Measurements from ENCODE around the gene HAUS7.
"Not testable (repeated sequence)": the region's sequence is repeated elsewhere in the genome, so short reads cannot be mapped to it uniquely, and the experiment has no call there.

Gene HAUS7

DNA sequence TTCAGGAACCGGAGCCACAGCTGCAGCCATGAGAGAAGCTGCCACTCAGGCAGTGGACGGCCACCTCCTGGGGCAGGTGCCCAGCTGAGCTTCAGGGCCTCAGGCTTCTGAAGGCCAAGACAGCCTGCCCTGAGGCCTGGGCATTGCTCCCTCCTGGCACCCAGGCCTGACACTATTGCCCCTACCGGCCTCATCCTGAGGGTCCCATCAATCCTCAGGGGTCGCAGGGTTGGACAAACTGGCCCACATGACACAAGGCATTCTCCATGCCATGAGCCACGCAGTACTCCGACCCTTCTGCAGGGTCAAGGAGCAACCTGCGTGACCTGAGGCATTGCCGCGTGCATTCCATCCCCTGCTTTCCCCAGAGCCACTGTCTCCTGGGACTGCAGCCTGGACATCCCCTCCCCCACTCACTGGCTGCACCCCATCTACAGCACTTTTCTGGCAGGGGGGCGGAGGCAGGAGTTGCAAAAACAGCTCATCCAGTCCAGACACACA lies 62.1 kb downstream of the HAUS7 start:
- Histone ChIP-seq H3K27ac (no peak overlapping the region), H3K9ac (ENCODE audit: insufficient read length) (no peak overlapping the region), H3K9me3 (ENCODE audit: low read depth, low read length) (no peaks in the 10 kb centered on the region), H3K36me3 (ENCODE audit: insufficient read depth, low read length) (no peaks in the 10 kb centered on the region), H3K4me3 (no peak overlapping the region)
- DNase-seq (ENCODE audit: low read depth, low spot score), result no peak
- no peak for TF ChIP-seq EZH2 (IDR thresholded peaks at IDR 0.05)
- no peak for TF ChIP-seq FOXP2 (optimal IDR thresholded peaks at IDR 0.05; ENCODE audit: control extremely low read depth, extremely low read length, insufficient read depth)
- TF ChIP-seq POLR2AphosphoS5 (IDR thresholded peaks at IDR 0.05; ENCODE audit: borderline replicate concordance, low read depth, low read length), result no peak

DNA sequence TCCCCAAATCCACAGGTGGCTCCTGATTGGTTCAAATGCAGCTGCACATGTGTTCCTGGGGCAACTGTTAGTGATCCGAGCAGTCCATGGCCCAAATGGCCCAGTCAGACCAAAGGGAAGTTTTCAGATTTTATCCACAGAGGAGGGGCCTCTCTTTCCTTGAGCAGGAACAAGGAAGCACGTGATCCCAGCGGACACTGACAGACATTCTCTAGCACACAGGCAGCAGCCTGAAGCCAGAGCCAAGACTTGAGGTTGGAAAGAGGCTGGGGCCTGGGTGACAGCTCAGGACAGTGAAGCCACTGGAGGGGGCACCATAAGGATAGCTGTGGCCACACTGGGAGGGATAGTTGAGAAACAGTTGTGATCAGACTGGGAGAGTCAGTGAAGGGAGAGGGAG lies 62.6 kb downstream of the HAUS7 start:
- no peak for DNase-seq (ENCODE audit: low read depth, low spot score)
- Histone ChIP-seq H3K27ac (no peak overlapping the region), H3K9me3 (ENCODE audit: low read depth, low read length) (no peaks in the 10 kb centered on the region), H3K36me3 (ENCODE audit: insufficient read depth, low read length) (no peaks in the 10 kb centered on the region), H3K9ac (ENCODE audit: insufficient read length) (no peak overlapping the region), H3K4me3 (no peak overlapping the region)
- no peak for TF ChIP-seq POLR2AphosphoS5 (IDR thresholded peaks at IDR 0.05; ENCODE audit: borderline replicate concordance, low read depth, low read length)
- TF ChIP-seq FOXP2 (optimal IDR thresholded peaks at IDR 0.05; ENCODE audit: control extremely low read depth, extremely low read length, insufficient read depth), result no peak
- no peak for TF ChIP-seq EZH2 (IDR thresholded peaks at IDR 0.05)

DNA sequence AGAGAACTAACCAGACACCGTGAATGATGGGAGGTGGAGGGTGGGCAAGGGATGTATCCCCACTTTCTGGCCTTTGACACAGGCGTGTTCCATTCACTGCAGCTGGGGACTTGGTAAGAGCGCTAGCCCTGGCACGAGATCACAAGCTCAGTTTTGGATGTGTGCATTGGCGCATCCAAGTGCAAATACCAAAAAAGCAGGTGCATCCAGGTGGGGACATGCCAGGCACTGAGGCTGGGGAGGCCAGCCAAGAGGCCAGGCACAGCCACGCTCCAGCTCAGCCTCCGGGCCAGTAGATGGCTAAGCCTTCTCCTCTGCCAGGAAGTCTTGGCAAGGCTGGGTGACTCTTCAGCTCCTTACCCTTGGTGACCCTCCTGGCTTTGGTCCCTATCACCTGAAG lies 63.5 kb downstream of the HAUS7 start:
- Histone ChIP-seq H3K36me3 (ENCODE audit: insufficient read depth, low read length) (no peaks in the 10 kb centered on the region), H3K27ac (no peak overlapping the region), H3K9ac (ENCODE audit: insufficient read length) (no peak overlapping the region), H3K4me3 (no peak overlapping the region), H3K9me3 (ENCODE audit: low read depth, low read length) (no peaks in the 10 kb centered on the region)
- TF ChIP-seq FOXP2 (optimal IDR thresholded peaks at IDR 0.05; ENCODE audit: control extremely low read depth, extremely low read length, insufficient read depth), result no peak
- no peak for TF ChIP-seq POLR2AphosphoS5 (IDR thresholded peaks at IDR 0.05; ENCODE audit: borderline replicate concordance, low read depth, low read length)
- no peak for TF ChIP-seq EZH2 (IDR thresholded peaks at IDR 0.05)
- DNase-seq (ENCODE audit: low read depth, low spot score), result no peak

DNA sequence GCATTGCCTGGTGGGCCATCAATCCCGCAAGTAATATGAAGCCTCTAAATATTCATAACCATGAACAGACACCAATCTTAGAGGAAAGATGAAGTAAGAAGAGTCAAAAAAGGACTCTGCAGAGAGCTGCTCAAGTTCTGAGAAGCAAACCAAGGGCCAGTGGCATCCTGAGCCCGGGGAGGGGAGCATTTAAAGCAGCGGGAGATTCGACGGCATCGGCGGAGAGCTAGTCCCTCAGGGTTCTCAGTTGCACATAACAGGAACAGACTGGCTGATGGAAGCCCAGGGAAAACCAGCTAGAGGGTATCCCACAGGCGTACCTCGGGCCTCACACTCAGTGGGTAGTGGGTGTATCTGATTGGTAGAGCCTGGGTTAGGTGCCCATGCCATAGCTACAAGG lies 64.4 kb downstream of the HAUS7 start:
- H3K4me3 ChIP-seq, result no peak overlapping the region
- H3K9ac ChIP-seq (ENCODE audit: insufficient read length), result no peak overlapping the region
- TF ChIP-seq FOXP2 (optimal IDR thresholded peaks at IDR 0.05; ENCODE audit: control extremely low read depth, extremely low read length, insufficient read depth) (no peak), POLR2AphosphoS5 (IDR thresholded peaks at IDR 0.05; ENCODE audit: borderline replicate concordance, low read depth, low read length) (no peak), EZH2 (IDR thresholded peaks at IDR 0.05) (no peak)
- no peaks in the 10 kb centered on the region for H3K9me3 ChIP-seq (ENCODE audit: low read depth, low read length)
- no peaks in the 10 kb centered on the region for H3K36me3 ChIP-seq (ENCODE audit: insufficient read depth, low read length)
- no peak overlapping the region for H3K27ac ChIP-seq
- no peak for DNase-seq (ENCODE audit: low read depth, low spot score)

DNA sequence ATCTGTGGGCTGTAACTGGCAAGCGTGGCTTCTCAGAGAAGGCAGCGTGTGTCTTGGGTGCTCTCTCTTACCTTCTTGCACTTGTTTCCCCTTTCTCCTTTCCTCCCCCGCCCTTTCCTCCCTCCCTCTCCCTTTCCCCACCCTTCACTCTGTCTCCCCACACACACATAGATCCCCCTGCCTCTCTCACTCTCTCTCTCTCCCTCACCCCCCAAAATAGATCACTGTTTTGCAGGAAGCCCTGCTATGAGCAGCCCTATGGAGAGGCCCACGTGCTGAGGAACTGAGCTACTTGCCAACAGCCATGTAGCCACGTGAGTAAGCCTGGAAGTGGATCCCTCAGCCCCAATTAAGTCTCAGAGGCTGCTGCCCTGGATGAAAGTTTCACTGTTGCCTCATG lies 65.0 kb downstream of the HAUS7 start:
- no peaks in the 10 kb centered on the region for H3K36me3 ChIP-seq (ENCODE audit: insufficient read depth, low read length)
- TF ChIP-seq EZH2 (IDR thresholded peaks at IDR 0.05), result no peak
- no peak overlapping the region for H3K27ac ChIP-seq
- H3K9me3 ChIP-seq (ENCODE audit: low read depth, low read length), result no peaks in the 10 kb centered on the region
- H3K9ac ChIP-seq (ENCODE audit: insufficient read length), result no peak overlapping the region
- H3K4me3 ChIP-seq, result no peak overlapping the region
- no peak for DNase-seq (ENCODE audit: low read depth, low spot score)

DNA sequence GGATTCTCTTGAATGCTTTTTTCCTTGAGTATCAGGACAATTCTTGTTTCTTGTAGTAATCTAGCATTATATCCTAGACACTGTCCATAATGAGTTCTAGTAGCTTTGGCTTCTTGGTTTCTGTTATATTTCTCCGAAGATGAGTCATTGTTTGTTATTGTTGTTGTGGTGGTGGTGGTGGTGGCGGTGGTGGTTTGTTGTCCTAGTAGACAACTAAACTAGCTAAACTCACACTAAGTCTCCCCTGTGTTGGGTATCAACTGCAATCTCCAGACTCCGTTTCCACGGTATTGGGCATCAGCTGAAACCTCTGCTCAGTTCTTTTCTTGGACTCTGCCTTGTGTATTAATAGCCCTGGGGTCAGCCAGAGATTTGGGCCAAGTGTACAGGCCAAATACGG lies 66.0 kb downstream of the HAUS7 start:
- DNase-seq (ENCODE audit: low read depth, low spot score); H3K36me3 ChIP-seq (ENCODE audit: insufficient read depth, low read length); H3K9ac ChIP-seq (ENCODE audit: insufficient read length); H3K4me3 ChIP-seq; H3K27ac ChIP-seq; H3K9me3 ChIP-seq (ENCODE audit: low read depth, low read length): not testable (repeated sequence)

DNA sequence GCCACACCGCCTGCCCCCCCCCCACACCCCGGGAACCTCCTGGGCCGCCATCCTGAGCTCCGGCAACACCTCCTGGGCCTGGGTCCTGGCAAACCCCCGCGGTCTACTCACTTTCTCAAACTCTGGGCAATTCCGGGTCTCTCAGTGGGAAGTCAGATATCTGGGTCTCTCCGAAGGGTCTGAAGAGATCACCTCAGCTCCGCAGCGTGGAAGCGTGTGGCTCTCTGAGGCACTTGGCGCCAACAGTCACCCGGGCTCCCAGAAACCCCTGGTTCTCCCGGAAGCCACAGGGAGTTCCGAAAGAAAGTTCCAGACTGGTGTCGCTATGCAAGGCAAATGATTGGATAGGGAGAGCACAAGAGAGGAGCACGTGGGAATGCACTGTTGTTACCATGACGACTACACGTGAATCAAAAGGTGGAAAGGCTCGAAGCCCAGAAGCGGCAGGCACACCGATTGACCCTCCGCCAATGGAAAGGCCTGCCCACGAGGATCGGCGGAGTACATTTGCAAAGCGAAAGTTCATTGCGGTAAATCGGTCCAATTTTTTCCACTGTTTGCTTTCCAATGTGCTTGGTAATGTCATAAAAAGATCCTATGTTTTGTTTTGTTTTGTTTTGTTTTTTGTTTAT lies 69.1 kb downstream of the HAUS7 start, which contains the start of gene PNMA6E:
TSS of gene PNMA6E (minus strand) at position 218 of the 632 bp plus-strand sequence. CDS start 2,501 bp downstream, outside the sequence.
- no peaks in the 10 kb centered on the region for H3K9me3 ChIP-seq (ENCODE audit: low read depth, low read length)
- DNase-seq (ENCODE audit: low read depth, low spot score), result no peak
- TF ChIP-seq EZH2 (IDR thresholded peaks at IDR 0.05) (no peak), FOXP2 (optimal IDR thresholded peaks at IDR 0.05; ENCODE audit: control extremely low read depth, extremely low read length, insufficient read depth) (no peak), POLR2AphosphoS5 (IDR thresholded peaks at IDR 0.05; ENCODE audit: borderline replicate concordance, low read depth, low read length) (no peak)
- H3K4me3 ChIP-seq, result no peak within 1 kb of the TSS
- H3K9ac ChIP-seq (ENCODE audit: insufficient read length), result no peak within 1 kb of the TSS
- no peak within 1 kb of the TSS for H3K27ac ChIP-seq
- no peaks in the 10 kb centered on the region for H3K36me3 ChIP-seq (ENCODE audit: insufficient read depth, low read length)

DNA sequence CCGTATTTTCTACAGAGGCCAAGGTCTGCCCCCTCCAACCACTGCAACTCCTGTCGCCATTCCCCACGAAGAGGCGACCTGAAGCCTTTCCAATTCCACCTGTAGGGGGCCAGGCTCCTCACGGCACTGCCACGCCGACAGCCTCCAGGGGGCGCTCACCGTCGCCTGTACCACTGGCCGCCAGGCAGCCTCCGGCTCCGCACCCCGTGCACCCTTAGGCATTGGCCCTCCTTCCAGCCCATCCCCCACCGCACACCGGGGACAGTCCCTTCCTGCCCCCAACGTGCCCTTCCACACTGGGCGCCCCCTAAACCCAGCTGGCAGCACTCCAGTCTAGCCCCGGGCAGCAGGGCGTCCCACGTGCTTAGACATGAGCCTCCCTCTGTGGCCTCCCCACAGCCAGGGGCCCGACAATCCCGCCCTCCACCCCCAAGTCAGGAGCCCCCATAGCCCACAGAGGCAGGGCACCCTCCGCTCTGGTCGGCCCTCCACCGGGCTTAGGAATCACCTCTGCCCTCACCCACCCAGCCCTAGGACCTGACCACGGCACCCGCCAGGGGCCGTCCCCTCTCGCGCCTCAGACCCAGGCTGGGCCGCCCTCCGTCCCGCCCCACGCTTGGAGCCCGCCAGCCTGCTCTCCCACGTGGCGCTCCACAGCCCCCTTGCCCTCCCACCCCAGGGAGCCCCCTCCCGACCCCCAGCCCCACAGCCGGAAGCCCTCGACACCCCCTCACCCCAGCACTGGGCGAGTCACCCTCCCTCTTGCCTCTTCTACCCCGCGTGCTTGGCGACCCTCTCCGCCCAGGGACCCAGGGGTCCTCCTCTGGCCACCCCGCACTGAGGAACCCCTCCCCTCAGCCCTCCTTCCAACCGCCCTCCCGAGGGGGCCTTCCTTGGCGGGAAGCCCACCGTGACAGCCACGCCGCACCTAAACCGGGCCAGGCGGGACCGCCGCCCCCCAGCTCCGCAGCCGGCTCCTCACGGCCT lies 69.9 kb downstream of the HAUS7 start:
- Histone ChIP-seq H3K4me3 (no peak overlapping the region), H3K36me3 (ENCODE audit: insufficient read depth, low read length) (no peaks in the 10 kb centered on the region), H3K9me3 (ENCODE audit: low read depth, low read length) (no peaks in the 10 kb centered on the region), H3K27ac (no peak overlapping the region), H3K9ac (ENCODE audit: insufficient read length) (no peak overlapping the region)
- no peak for TF ChIP-seq EZH2 (IDR thresholded peaks at IDR 0.05)
- no peak for DNase-seq (ENCODE audit: low read depth, low spot score)

Data from SK-N-MC (cell line).